Fibroblast of pulmonary artery (primary cell): ENCODE data around the gene SETD2.
"Not testable (repeated sequence)": the region's sequence is repeated elsewhere in the genome, so short reads cannot be mapped to it uniquely, and the experiment has no call there.

Source experiments
- DNase-seq: peaks from one replicate; pipeline ENCODE4 v3.0.0-alpha.2; 2010; ENCODE audit warnings: low read depth
- H3K4me3 ChIP-seq: replicated peaks from 2 replicates; pipeline ENCODE4 v1.5.1; 2011; ENCODE audit warnings: low read depth, mild to moderate bottlenecking, control low read depth, low read length, moderate library complexity
- TF ChIP-seq, protein P1 (sequence below): IDR thresholded peaks from 2 replicates; pipeline ENCODE4 v1.5.1; 2011; ENCODE audit warnings: mild to moderate bottlenecking, control low read depth, low read length, inconsistent platforms; ENCODE audit errors: missing control alignments

The SETD2 gene

DNA sequence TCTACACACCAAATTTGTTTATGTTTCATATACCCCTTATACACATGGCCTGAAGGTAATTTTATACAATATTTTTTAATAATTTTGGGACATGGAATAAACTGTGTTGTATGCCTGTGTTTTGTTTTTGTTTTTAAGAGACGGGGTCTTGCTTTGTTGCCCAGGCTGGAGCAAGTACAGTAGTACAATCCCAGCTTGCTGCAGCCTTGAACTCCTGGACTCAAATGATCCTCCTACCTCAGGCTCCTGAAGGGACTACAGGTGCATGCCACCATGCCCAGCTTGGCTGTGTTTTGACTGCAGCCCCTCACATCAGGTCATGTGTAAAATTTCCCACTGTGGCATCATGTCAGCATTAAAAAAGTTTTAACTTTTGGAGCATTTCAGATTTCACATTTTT lies 18.6 kb downstream of the SETD2 start:
- TF ChIP-seq, protein P1, sequence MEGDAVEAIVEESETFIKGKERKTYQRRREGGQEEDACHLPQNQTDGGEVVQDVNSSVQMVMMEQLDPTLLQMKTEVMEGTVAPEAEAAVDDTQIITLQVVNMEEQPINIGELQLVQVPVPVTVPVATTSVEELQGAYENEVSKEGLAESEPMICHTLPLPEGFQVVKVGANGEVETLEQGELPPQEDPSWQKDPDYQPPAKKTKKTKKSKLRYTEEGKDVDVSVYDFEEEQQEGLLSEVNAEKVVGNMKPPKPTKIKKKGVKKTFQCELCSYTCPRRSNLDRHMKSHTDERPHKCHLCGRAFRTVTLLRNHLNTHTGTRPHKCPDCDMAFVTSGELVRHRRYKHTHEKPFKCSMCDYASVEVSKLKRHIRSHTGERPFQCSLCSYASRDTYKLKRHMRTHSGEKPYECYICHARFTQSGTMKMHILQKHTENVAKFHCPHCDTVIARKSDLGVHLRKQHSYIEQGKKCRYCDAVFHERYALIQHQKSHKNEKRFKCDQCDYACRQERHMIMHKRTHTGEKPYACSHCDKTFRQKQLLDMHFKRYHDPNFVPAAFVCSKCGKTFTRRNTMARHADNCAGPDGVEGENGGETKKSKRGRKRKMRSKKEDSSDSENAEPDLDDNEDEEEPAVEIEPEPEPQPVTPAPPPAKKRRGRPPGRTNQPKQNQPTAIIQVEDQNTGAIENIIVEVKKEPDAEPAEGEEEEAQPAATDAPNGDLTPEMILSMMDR, result no peak
- DNase-seq, result no peak
- H3K4me3 ChIP-seq, result no peak overlapping the region

DNA sequence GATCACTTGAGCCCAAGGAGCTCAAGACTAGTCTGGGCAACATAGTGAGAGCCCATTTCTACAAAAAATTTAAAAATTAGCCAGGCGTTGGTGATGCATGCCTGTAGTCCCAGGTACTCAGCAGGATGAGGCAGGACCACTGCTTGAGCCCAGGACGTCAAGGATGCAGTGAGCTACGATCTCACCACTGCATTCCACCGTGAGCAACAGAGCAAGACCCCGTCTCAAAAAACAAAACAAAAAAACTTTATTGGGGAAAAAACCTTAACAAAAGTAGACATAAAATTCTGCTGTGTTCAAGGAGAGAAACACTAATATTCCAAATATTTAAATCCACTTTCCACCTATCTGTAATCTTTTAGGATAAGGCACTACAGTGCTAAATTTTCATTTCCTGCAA lies 20.8 kb downstream of the SETD2 start:
- no peak overlapping the region for H3K4me3 ChIP-seq
- DNase-seq, result no peak
- TF ChIP-seq, protein P1, result no peak

DNA sequence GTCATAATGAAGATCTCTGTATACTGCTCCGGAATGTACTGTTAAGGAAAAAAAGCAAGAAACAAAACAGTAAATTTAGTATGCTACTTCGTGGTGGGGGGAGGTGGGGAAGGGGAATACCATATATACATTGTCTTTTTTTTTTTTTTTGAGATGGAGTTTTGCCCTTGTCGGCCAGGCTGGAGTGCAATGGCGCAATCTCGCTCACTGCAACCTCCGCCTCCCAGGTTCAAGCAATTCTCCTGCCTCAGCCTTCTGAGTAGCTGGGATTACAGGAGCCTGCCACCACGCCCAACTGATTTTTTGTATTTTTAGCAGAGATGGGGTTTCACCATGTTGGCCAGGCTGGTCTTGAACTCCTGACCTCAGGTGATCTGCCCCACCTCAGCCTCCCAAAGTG lies 21.4 kb downstream of the SETD2 start:
- H3K4me3 ChIP-seq, DNase-seq: not testable (repeated sequence)

DNA sequence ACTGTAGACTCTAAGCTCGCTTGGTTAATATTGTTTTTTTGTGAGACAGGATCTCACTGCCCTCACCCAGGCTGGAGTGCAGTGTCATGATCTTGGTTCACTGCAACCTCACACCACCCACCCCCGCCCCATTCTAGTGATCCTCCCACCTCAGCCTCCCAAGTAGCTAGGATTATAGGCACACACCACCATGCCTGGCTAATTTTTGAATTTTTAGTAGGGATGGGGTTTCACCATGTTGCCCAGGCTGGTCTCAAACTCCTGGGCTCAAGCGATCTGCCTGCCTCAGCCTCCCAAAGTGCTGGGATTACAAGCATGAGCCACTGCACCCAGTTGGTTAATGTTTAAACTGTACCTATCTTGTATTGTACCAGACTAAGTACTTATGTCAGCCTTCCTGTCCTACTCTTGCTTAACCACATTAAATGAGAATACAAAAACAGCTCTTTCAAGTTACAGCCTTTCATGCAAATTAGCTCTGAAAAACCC lies 22.9 kb downstream of the SETD2 start:
- peak; percentile 10 for DNase-seq
- H3K4me3 ChIP-seq, result not testable (repeated sequence)

DNA sequence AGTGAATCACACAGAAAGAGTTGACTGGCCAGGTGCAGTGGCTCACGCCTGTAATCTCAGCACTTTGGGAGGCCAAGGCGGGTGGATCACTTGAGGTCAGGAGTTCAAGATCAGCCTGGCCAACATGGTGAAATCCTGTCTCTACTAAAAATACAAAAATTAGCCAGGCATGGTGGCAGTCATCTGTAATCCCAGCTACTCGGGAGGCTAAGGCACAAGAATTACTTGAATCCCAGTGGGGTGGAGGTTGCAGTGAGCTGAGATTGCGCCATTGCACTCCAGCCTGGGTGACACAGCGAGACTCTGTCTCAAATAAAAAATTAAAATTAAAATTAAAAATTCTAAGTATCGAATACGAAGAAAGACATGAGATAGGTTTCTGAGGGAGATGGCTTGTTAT lies 23.4 kb downstream of the SETD2 start:
- DNase-seq, H3K4me3 ChIP-seq: not testable (repeated sequence)

DNA sequence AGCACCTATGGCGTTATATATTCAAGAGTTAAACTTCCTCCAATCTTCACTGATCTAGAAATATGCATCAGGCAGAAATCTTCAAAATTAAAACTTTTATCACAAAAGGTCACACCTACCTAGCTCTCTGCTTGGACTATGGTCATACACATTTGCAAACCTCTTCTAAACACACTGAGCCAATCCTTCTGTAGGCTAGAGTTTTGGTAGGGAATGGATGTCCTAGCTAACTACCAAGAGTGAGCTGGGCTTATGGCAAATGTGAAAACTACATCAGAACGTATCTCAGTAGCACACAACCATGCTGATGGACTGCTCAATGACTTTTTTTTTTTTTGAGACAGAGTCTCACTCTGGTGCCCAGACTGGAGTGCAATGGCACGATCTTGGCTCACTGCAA lies 29.6 kb downstream of the SETD2 start:
- TF ChIP-seq, protein P1, result no peak
- no peak overlapping the region for H3K4me3 ChIP-seq
- no peak for DNase-seq

DNA sequence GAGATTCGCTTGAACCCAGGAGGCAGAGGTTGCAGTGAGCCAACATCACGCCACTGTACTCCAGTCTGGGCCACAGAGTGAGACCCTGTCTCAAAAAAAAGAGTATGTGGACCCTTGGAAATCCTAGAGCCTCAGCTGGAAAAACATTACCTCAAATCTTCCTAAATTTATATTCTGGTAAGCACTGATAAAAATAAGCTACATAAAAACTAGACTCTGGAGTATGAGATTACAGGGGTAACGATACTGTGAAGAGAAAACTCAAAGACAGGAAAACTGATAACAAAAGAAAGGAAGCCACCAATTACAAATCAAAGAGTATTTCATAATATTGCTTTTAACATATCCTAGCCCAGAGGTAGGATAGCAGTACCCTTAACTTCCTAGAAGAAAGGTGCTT lies 30.3 kb downstream of the SETD2 start:
- TF ChIP-seq, protein P1, result no peak

DNA sequence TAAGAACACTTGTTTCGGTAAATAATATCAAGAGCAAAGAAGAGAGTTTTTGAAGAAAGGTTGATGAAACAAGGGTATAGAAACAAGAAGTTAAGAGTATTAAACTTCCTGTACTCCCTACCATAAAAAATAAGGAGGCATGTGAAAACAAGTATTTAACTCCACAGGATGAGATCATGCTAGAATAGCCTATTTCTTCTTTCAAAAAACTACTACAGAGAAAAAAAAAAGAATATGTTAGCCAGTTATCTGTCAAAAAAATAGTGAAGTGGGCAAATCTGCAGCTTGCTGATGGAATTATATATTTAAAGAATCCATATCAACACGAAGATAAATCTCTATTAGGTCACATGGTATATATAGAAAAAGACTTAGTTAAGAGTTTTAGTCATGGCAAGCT lies 33.4 kb downstream of the SETD2 start:
- TF ChIP-seq, protein P1, result no peak
- no peak overlapping the region for H3K4me3 ChIP-seq
- no peak for DNase-seq

More for the DNA sequence above, 30.3 kb downstream of the SETD2 start:
- no peak for DNase-seq
- H3K4me3 ChIP-seq, result no peak overlapping the region

DNA sequence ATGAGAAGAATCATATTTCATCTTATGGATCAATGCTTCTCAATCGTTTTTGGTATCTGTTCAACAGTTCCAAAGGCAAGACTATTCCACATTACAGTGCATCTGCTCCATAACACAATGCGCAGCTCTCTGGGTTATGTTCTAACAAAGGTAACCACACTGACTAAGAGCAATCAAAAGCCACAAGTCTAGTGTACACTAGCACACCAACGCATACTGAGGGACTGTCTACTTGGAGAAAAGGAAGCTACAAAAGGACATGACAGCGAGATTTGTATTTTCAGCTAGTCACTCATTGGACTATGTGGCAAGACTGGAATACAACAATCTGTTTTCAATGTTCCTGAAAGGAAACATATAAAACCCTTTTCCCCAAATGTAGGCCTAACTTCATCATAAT lies 35.8 kb downstream of the SETD2 start:
- no peak overlapping the region for H3K4me3 ChIP-seq
- TF ChIP-seq, protein P1, result no peak
- no peak for DNase-seq
